Activated CD4-positive, alpha-beta T cell treated with anti-CD3 and anti-CD28 coated beads, Interleukin-2, amount 50 U/mL, for 48 hours (primary cell): ENCODE measurements around the gene PPP1R15B.

Source experiments
- DNase-seq, 2 experiments: peaks; one replicate each; pipeline ENCODE4 v3.0.0-alpha.2; 2020

Gene PPP1R15B

GRCh38 chr1:204419064-204419403, 7.4 kb upstream of the PPP1R15B start:
- no peak for DNase-seq

GRCh38 chr1:204418174-204419063, 6.8 kb upstream of the PPP1R15B start:
- DNase-seq: no peak

- DNase-seq: peak; percentile 40 to 53
Measured at GRCh38 chr1:204417074-204417997, 5.7 kb upstream of the PPP1R15B start.

GRCh38 chr1:204416589-204417073, 5.0 kb upstream of the PPP1R15B start:
- no peak for DNase-seq

GRCh38 chr1:204415351-204415750, 3.7 kb upstream of the PPP1R15B start:
- no peak for DNase-seq

GRCh38 chr1:204414016-204414415, 2.4 kb upstream of the PPP1R15B start:
- DNase-seq: no peak

GRCh38 chr1:204413170-204413535, 1.5 kb upstream of the PPP1R15B start:
- DNase-seq: no peak

GRCh38 chr1:204410688-204411450, 748 bp downstream of the PPP1R15B start:
- peak; percentile 32 to 39 for DNase-seq

- DNase-seq: no peak
Measured at GRCh38 chr1:204409836-204410687, 1.6 kb downstream of the PPP1R15B start.

- DNase-seq: no peak
Measured at GRCh38 chr1:204409123-204409522, 2.5 kb downstream of the PPP1R15B start.

- no peak for DNase-seq
Measured at GRCh38 chr1:204408602-204409001, 3.0 kb downstream of the PPP1R15B start.

- DNase-seq: peak in 1 of 2 experiments; percentile 34
Measured at GRCh38 chr1:204408074-204408507, 3.5 kb downstream of the PPP1R15B start.

GRCh38 chr1:204407295-204407971, 4.2 kb downstream of the PPP1R15B start:
- no peak for DNase-seq

GRCh38 chr1:204406621-204407020, 5.0 kb downstream of the PPP1R15B start:
- DNase-seq: no peak

- DNase-seq: no peak
Measured at GRCh38 chr1:204405988-204406387, 5.6 kb downstream of the PPP1R15B start.

GRCh38 chr1:204404629-204405028, 7.0 kb downstream of the PPP1R15B start:
- no peak for DNase-seq

GRCh38 chr1:204402391-204402790, 9.2 kb downstream of the PPP1R15B start:
- DNase-seq: no peak

- no peak for DNase-seq
Measured at GRCh38 chr1:204401730-204402129, 9.9 kb downstream of the PPP1R15B start.

GRCh38 chr1:204400882-204401510, 10.6 kb downstream of the PPP1R15B start:
- no peak for DNase-seq
